HepG2 (cell line): ENCODE measurements around the gene HPCAL1.

ENCODE experiments used
- CREB3 ChIP-seq: sonication (generic); formaldehyde crosslinking; IDR thresholded peaks from 2 replicates; pipeline ENCODE4 v1.5.0; 2020; ENCODE audit warnings: missing genetic modification reagents
- CTCF ChIP-seq: sonication (generic); formaldehyde crosslinking; IDR thresholded peaks from 2 replicates; pipeline ENCODE4 v1.5.0; 2020; ENCODE audit warnings: mild to moderate bottlenecking, missing genetic modification reagents, moderate library complexity
- FOXP1 ChIP-seq, 2 experiments: fragments of 450-650 bp in 1 of 2; IDR thresholded peaks; 2 replicates each; pipeline ENCODE4 v1.6.1; 2017 to 2018; ENCODE audit warnings: antibody characterized with exemption in 1 of 2
- GABPA ChIP-seq, 2 experiments: IDR thresholded peaks; 2 replicates each; pipeline ENCODE4 v1.6.1; 2011 to 2016; ENCODE audit warnings: low read depth in 2 of 2, low read length in 1 of 2, missing biosample characterization in 1 of 2, missing genetic modification characterization in 1 of 2
- RBFOX2 ChIP-seq: fragments of 200-400 bp; formaldehyde crosslinking; IDR thresholded peaks from 2 replicates; pipeline ENCODE4 v1.6.1; 2017; ENCODE audit warnings: low read depth, mild to moderate bottlenecking, low read length
- TIGD3 ChIP-seq: sonication (generic); formaldehyde crosslinking; IDR thresholded peaks from 2 replicates; pipeline ENCODE4 v1.5.1; 2020; ENCODE audit warnings: mild to moderate bottlenecking, missing genetic modification reagents, borderline replicate concordance
- ZFX ChIP-seq: sonication (generic); formaldehyde crosslinking; IDR thresholded peaks from 2 replicates; pipeline ENCODE4 v1.4.0; 2020; ENCODE audit warnings: mild to moderate bottlenecking, low read depth, missing genetic modification reagents, moderate library complexity
- ZFYVE20 ChIP-seq: sonication (generic); formaldehyde crosslinking; IDR thresholded peaks from 2 replicates; pipeline ENCODE4 v1.8.0; 2023; ENCODE audit warnings: low read depth, mild to moderate bottlenecking, moderate library complexity, missing genetic modification reagents, borderline replicate concordance
- ZNF142 ChIP-seq: sonication (generic); formaldehyde crosslinking; IDR thresholded peaks from 2 replicates; pipeline ENCODE4 v1.4.0; 2020; ENCODE audit warnings: missing genetic modification reagents
- ZNF350 ChIP-seq: sonication (generic); formaldehyde crosslinking; IDR thresholded peaks from 2 replicates; pipeline ENCODE4 v1.4.0; 2020; ENCODE audit warnings: mild to moderate bottlenecking, low read depth, missing genetic modification reagents, borderline replicate concordance
- ZNF513 ChIP-seq: sonication (generic); formaldehyde crosslinking; conservative IDR thresholded peaks from 2 replicates; pipeline ENCODE4 v1.5.0; 2020; ENCODE audit warnings: missing genetic modification reagents
- ZNF883 ChIP-seq: sonication (generic); formaldehyde crosslinking; IDR thresholded peaks from 2 replicates; pipeline ENCODE4 v1.5.1; 2020; ENCODE audit warnings: mild to moderate bottlenecking, missing genetic modification reagents; ENCODE audit errors: not compliant biosample characterization

- TF ChIP-seq GABPA (IDR thresholded peaks at IDR 0.05; ENCODE audit: low read depth, low read length) (no peak), GABPA (CRISPR knock-in tag; IDR thresholded peaks at IDR 0.05; ENCODE audit: low read depth) (no peak), CREB3 (no peak), ZNF350 (CRISPR knock-in tag) (no peak), CTCF (no peak), TIGD3 (CRISPR knock-in tag) (no peak), ZFX (no peak), RBFOX2 (no peak), FOXP1 (IDR thresholded peaks at IDR 0.05) (no peak), FOXP1 (CRISPR knock-in tag; IDR thresholded peaks at IDR 0.05) (no peak), ZNF883 (no peak), ZNF142 (no peak), ZFYVE20 (CRISPR knock-in tag) (no peak), ZNF513 (no peak)
Observed at GRCh38 chr2:10323535-10323934, 20.8 kb downstream of the HPCAL1 start.
